HL-60 (cell line): ENCODE data around the gene AMELX.

Source experiments
- DNase-seq, 2 experiments: peaks; one replicate each; pipeline ENCODE4 v3.0.0-alpha.2; 2010 to 2020; ENCODE audit warnings: low read depth in 1 of 2, low spot score in 1 of 2
- H3K27ac ChIP-seq: fragments of 250-450 bp; sonication (Bioruptor Pico); replicated peaks from 2 replicates; pipeline ENCODE4 v1.5.1; 2020; ENCODE audit warnings: mild to moderate bottlenecking, moderate library complexity
- H3K27me3 ChIP-seq: fragments of 250-450 bp; sonication (Bioruptor Pico); 2 replicates; pipeline ENCODE4 v1.5.1; 2021; ENCODE audit warnings: mild to moderate bottlenecking, moderate library complexity; ENCODE audit not compliant: insufficient read depth, poor library complexity, severe bottlenecking
- H3K4me3 ChIP-seq: replicated peaks from 2 replicates; pipeline ENCODE4 v1.5.1; 2011; ENCODE audit warnings: mild to moderate bottlenecking, control low read depth, low read length; ENCODE audit not compliant: insufficient read depth
- CTCF ChIP-seq: IDR thresholded peaks from one replicate; pipeline ENCODE4 v1.5.1; 2011; ENCODE audit warnings: low read length, control low read depth, inconsistent platforms; ENCODE audit not compliant: insufficient read depth
- GABPA ChIP-seq: IDR thresholded peaks from 2 replicates; pipeline ENCODE4 v1.6.1; 2012; ENCODE audit warnings: low read depth
- POLR2AphosphoS5 ChIP-seq: IDR thresholded peaks from 2 replicates; pipeline ENCODE4 v1.6.1; 2012; ENCODE audit warnings: low read depth
- REST ChIP-seq: IDR thresholded peaks from 2 replicates; pipeline ENCODE4 v1.6.1; 2012; ENCODE audit warnings: low read depth; ENCODE audit not compliant: insufficient replicate concordance
- SPI1 ChIP-seq: IDR thresholded peaks from 2 replicates; pipeline ENCODE4 v1.6.1; 2012; ENCODE audit warnings: low read depth, mild to moderate bottlenecking, borderline replicate concordance

AMELX gene

GRCh38 chrX:11257290-11257689 lies 35.9 kb upstream of the AMELX start:
- no peak overlapping the region for H3K4me3 ChIP-seq
- TF ChIP-seq REST, result no peak
- no peak for TF ChIP-seq GABPA
- TF ChIP-seq CTCF, result no peak
- no peak for TF ChIP-seq POLR2AphosphoS5
- no peak for TF ChIP-seq SPI1
- no peaks in the 10 kb centered on the region for H3K27me3 ChIP-seq
- DNase-seq, result no peak
- H3K27ac ChIP-seq, result no peak overlapping the region

GRCh38 chrX:11257711-11258110 lies 35.5 kb upstream of the AMELX start:
- Histone ChIP-seq H3K4me3 (no peak overlapping the region), H3K27me3 (no peaks in the 10 kb centered on the region), H3K27ac (no peak overlapping the region)
- TF ChIP-seq REST (no peak), GABPA (no peak), SPI1 (no peak), CTCF (no peak), POLR2AphosphoS5 (no peak)
- DNase-seq, result no peak

GRCh38 chrX:11259437-11259836 lies 33.8 kb upstream of the AMELX start:
- H3K27ac ChIP-seq, result no peak overlapping the region
- TF ChIP-seq SPI1 (no peak), CTCF (no peak), REST (no peak), GABPA (no peak), POLR2AphosphoS5 (no peak)
- H3K27me3 ChIP-seq, result no peaks in the 10 kb centered on the region

More at GRCh38 chrX:11259437-11259836, 33.8 kb upstream of the AMELX start:
- no peak overlapping the region for H3K4me3 ChIP-seq
- DNase-seq, result no peak
